CD4-positive, alpha-beta T cell (primary cell): ENCODE data around the gene HIPK2. TPM values are rescaled to one million over a fixed set of nuclear protein-coding genes. Genes with fewer than 3 reads are reported as not detected.

ENCODE experiments used
- ATAC-seq: fragments of 200-7000 bp; cut with Tn5 transposase; one replicate; pipeline ENCODE4 v1.10.0; 2022; ENCODE audit warnings: mild to moderate bottlenecking; ENCODE audit not compliant: poor library complexity
- CTCF ChIA-PET: fragments of 350-600 bp; sonication (Branson Sonifier 250); formaldehyde crosslinking; loops from one replicate; lab custom pipeline; 2021; ENCODE audit warnings: antibody characterized with exemption, inconsistent platforms; lab: Charles Lee
- POLR2A ChIA-PET: fragments of 350-600 bp; sonication (Branson Sonifier 250); formaldehyde crosslinking; loops from one replicate; lab custom pipeline; 2021; ENCODE audit warnings: antibody characterized with exemption, inconsistent platforms; lab: Charles Lee
- DNase-seq, 14 experiments: peaks; one replicate each; pipeline ENCODE4 v3.0.0-alpha.2; 2013 to 2020; ENCODE audit warnings: mixed read lengths in 2 of 14
- H3K27ac ChIP-seq, 2 donors: one replicate each; pipeline versions ENCODE4 v1.5.1 to v1.7.0; 2013; ENCODE audit warnings: low read length in 2 of 2, low read depth in 1 of 2, mild to moderate bottlenecking in 1 of 2
- H3K27me3 ChIP-seq, 2 experiments: 1 replicate in 1 of 2; 2 replicates in 1 of 2; pipeline versions ENCODE4 v1.6.1 to v1.7.0; 2013; ENCODE audit warnings: low read length in 2 of 2, control low read depth in 1 of 2, mild to moderate bottlenecking in 1 of 2, moderate library complexity in 1 of 2; ENCODE audit not compliant: insufficient read depth in 2 of 2, control insufficient read depth in 1 of 2
- H3K36me3 ChIP-seq: one replicate; pipeline ENCODE4 v1.6.1; 2013; ENCODE audit warnings: low read length, control low read depth; ENCODE audit not compliant: insufficient read depth
- H3K4me1 ChIP-seq: one replicate; pipeline ENCODE4 v1.6.1; 2013; ENCODE audit warnings: low read length, control low read depth; ENCODE audit not compliant: insufficient read depth
- H3K4me3 ChIP-seq: one replicate; pipeline ENCODE4 v1.5.1; 2013; ENCODE audit warnings: mild to moderate bottlenecking, low read length, moderate library complexity
- H3K9me3 ChIP-seq, 2 experiments: 1 replicate in 1 of 2; 2 replicates in 1 of 2; pipeline versions ENCODE4 v1.6.1 to v1.7.0; 2013; ENCODE audit warnings: low read length in 2 of 2, mild to moderate bottlenecking in 2 of 2, control low read depth in 1 of 2, moderate library complexity in 1 of 2; ENCODE audit not compliant: control insufficient read depth in 1 of 2, insufficient read depth in 1 of 2
- H3K27ac Mint-ChIP-seq: one replicate; pipeline ENCODE4 v1.8.0; 2020; ENCODE audit warnings: mixed read lengths
- H3K27me3 Mint-ChIP-seq: one replicate; pipeline ENCODE4 v1.8.0; 2021; ENCODE audit warnings: mixed read lengths
- H3K36me3 Mint-ChIP-seq: one replicate; pipeline ENCODE4 v1.8.0; 2021; ENCODE audit warnings: low read depth, mixed read lengths
- H3K4me1 Mint-ChIP-seq: one replicate; pipeline ENCODE4 v1.8.0; 2021; ENCODE audit warnings: low read depth, mixed read lengths
- H3K4me3 Mint-ChIP-seq: one replicate; pipeline ENCODE4 v1.8.0; 2020; ENCODE audit warnings: mild to moderate bottlenecking, mixed read lengths
- H3K9me3 Mint-ChIP-seq: one replicate; pipeline ENCODE4 v1.8.0; 2020; ENCODE audit warnings: mixed read lengths
- intact Hi-C, 2 experiments: fragments of 100-400 bp; cut with DNase I in 1 of 2; cut with micrococcal nuclease in 1 of 2; formaldehyde crosslinking; loops; one replicate each; pipeline versions ENCODE4 v1.15.1 to v1.9.0; 2023 to 2025; cut with DNase I, micrococcal nuclease
- total RNA-seq, 174 experiments: library from RNA in 2 of 174; stranded (reverse) in 2 of 174; gene quantifications; one replicate each; pipeline ENCODE4 v1.2.3 and lab custom pipeline; 2021 to 2026
- TF ChIP-seq, protein P1 (sequence below): fragments of 200-600 bp; IDR thresholded peaks from one replicate; pipeline ENCODE4 v1.8.0; 2022; ENCODE audit warnings: antibody characterized with exemption, mild to moderate bottlenecking

HIPK2 gene
- total RNA-seq, 2 experiments from 2014 or later, result 36.5 to 37.0 TPM

DNA sequence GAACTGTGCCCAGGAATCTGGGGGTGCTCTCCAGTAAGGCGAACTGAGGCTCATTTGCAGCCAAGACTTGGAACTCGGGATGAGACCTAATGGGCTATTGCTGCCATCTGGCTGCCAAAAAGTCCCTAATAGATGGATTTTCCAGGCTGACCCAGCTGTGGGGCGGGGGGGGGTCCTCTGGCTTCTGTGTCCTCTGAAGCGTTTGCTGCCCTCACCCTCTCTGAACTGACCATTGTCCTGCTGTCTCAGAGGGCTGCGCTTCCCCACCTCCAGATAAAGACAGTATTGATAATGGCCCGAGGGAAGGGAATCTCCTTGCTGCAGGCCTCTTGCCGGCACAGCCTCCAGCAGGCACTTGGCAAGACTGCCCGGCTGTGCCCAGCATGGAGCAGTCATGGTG lies 207.7 kb downstream of the HIPK2 start:
- CTCF ChIA-PET, result no interaction called here
- peaks cover 64% of the 10 kb centered on the region for H3K36me3 Mint-ChIP-seq
- POLR2A ChIA-PET, result no interaction called here
- H3K9me3 ChIP-seq, result peaks cover 0 to 3% of the 10 kb centered on the region in 2 experiments
- intact Hi-C loops, result no loop called here
- peaks cover 30% of the 10 kb centered on the region for H3K36me3 ChIP-seq
- H3K27me3 ChIP-seq, result no peaks in the 10 kb centered on the region
- H3K4me3 ChIP-seq, result no peak overlapping the region
- H3K27me3 Mint-ChIP-seq, result no peaks in the 10 kb centered on the region
- H3K27ac ChIP-seq, result no peak overlapping the region
- DNase-seq, result no peak
- peaks cover 8% of the 10 kb centered on the region for H3K4me1 ChIP-seq
- TF ChIP-seq, protein P1, sequence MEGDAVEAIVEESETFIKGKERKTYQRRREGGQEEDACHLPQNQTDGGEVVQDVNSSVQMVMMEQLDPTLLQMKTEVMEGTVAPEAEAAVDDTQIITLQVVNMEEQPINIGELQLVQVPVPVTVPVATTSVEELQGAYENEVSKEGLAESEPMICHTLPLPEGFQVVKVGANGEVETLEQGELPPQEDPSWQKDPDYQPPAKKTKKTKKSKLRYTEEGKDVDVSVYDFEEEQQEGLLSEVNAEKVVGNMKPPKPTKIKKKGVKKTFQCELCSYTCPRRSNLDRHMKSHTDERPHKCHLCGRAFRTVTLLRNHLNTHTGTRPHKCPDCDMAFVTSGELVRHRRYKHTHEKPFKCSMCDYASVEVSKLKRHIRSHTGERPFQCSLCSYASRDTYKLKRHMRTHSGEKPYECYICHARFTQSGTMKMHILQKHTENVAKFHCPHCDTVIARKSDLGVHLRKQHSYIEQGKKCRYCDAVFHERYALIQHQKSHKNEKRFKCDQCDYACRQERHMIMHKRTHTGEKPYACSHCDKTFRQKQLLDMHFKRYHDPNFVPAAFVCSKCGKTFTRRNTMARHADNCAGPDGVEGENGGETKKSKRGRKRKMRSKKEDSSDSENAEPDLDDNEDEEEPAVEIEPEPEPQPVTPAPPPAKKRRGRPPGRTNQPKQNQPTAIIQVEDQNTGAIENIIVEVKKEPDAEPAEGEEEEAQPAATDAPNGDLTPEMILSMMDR, result no peak
- H3K4me3 Mint-ChIP-seq, result no peak overlapping the region
- ATAC-seq, result no peak
- no peak overlapping the region for H3K27ac Mint-ChIP-seq
- H3K4me1 Mint-ChIP-seq, result peaks cover 31% of the 10 kb centered on the region
- H3K9me3 Mint-ChIP-seq, result no peaks in the 10 kb centered on the region

DNA sequence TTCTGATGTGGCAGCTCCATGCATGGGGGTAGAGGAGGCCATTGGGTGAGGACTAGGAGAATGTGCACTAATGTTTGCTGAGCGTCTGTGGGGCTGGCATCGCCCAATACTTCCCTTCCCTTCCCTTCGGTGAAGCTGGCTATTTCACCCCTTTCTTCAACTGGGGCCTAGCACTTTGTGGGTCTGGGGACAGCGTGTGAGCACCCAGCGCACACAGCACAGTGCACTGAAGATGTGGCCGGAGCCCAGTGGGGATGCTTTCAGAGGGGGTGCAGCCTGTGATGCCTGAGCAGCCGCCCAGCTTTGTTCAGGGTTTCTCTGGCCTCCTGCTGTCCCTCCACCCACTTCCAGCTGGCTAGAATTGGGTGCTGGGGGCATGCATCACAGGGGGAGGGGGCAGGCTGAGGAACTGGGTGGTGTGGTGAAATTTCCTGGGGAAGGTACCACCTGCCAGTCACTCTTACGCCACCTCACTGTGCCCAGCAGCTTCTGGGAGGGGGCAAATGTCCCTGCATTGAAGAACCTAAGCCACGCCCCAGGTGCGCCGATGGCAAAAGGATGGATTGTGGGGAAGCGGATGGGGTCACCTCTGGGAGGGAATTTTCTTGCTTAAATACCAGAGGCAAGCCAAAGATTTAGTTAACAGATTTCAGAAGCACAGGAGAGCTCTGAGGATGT lies 208.8 kb downstream of the HIPK2 start:
- Mint-ChIP-seq H3K4me1 (peaks cover 43% of the 10 kb centered on the region), H3K36me3 (peaks cover 53% of the 10 kb centered on the region), H3K27me3 (no peaks in the 10 kb centered on the region), H3K27ac (no peak overlapping the region), H3K4me3 (no peak overlapping the region), H3K9me3 (no peaks in the 10 kb centered on the region)
- intact Hi-C loops, result no loop called here
- DNase-seq (no peak), ATAC-seq (no peak)
- no peak overlapping the region for H3K27ac ChIP-seq
- H3K9me3 ChIP-seq, result peaks cover 0 to 3% of the 10 kb centered on the region in 2 experiments
- POLR2A ChIA-PET, result no interaction called here
- CTCF ChIA-PET, result interaction anchor here (0.5 kb wide), 1 partner anchor 1186 kb away, joined by 4 read pairs; no protein-coding TSS in a partner anchor
- peaks cover 8% of the 10 kb centered on the region for H3K4me1 ChIP-seq
- no peak overlapping the region for H3K4me3 ChIP-seq
- no peaks in the 10 kb centered on the region for H3K27me3 ChIP-seq
- H3K36me3 ChIP-seq, result peaks cover 19% of the 10 kb centered on the region
- TF ChIP-seq, protein P1, result no peak

DNA sequence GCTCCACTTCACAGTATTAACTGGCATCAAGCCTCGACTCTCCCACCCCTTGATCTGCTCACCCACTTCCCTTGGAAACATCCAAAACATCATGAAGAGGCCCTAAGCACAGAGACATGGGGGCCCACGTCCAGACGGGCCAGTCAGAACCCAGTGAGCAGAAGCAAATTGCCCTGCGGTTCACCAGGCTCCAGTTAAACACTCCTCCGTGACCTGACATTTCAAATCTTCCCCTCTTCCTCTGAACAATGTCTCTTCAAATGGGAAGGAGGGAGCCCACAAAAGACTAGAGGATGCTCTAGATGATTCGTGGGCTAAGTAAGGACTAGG lies 209.5 kb downstream of the HIPK2 start:
- H3K9me3 Mint-ChIP-seq, result no peaks in the 10 kb centered on the region
- H3K4me3 ChIP-seq, result no peak overlapping the region
- peak overlapping the region; percentile 14 for H3K27ac Mint-ChIP-seq
- peaks cover 8% of the 10 kb centered on the region for H3K4me1 ChIP-seq
- H3K27me3 ChIP-seq, result no peaks in the 10 kb centered on the region
- peaks cover 49% of the 10 kb centered on the region for H3K36me3 Mint-ChIP-seq
- intact Hi-C loops, result no loop called here
- CTCF ChIA-PET, result interaction anchor here (0.5 kb wide), 1 partner anchor 1185 kb away, joined by 4 read pairs; no protein-coding TSS in a partner anchor
- no peak for ATAC-seq
- peaks cover 14% of the 10 kb centered on the region for H3K36me3 ChIP-seq
- TF ChIP-seq, protein P1, result no peak
- no peak overlapping the region for H3K4me3 Mint-ChIP-seq
- H3K4me1 Mint-ChIP-seq, result peaks cover 48% of the 10 kb centered on the region
- no peak for DNase-seq
- peaks cover 0 to 3% of the 10 kb centered on the region in 2 experiments for H3K9me3 ChIP-seq
- no peak overlapping the region for H3K27ac ChIP-seq
- no peaks in the 10 kb centered on the region for H3K27me3 Mint-ChIP-seq
- POLR2A ChIA-PET, result no interaction called here
